Measurements from ENCODE around the gene ITFG2.

GRCh38 chr12:2793561-2793960 is 18.9 kb upstream of the ITFG2 start:
- TF ChIP-seq CTCF (IDR thresholded peaks at IDR 0.05) = no peak
- no peak for TF ChIP-seq POLR2A (IDR thresholded peaks at IDR 0.05)
